Thymus (tissue), 11 donors: ENCODE data around the gene YJEFN3. TPM values are rescaled to one million over a fixed set of nuclear protein-coding genes. Genes with fewer than 3 reads are reported as not detected.

Source experiments
- DNase-seq, 9 donors: peaks; one replicate each; pipeline ENCODE4 v3.0.0-alpha.2; 2013; ENCODE audit warnings: low spot score in 9 of 9, low read depth in 6 of 9, missing footprints in 1 of 9
- H3K27ac ChIP-seq, 2 donors: one replicate each; pipeline ENCODE4 v1.5.1; 2013; ENCODE audit warnings: control low read depth in 1 of 2, low read depth in 1 of 2, low read length in 1 of 2, mild to moderate bottlenecking in 1 of 2, moderate library complexity in 1 of 2
- H3K27me3 ChIP-seq, 2 donors: one replicate each; pipeline ENCODE4 v1.5.1; 2013; ENCODE audit warnings: low read length in 1 of 2; ENCODE audit not compliant: control insufficient read depth in 2 of 2, insufficient read depth in 1 of 2
- H3K36me3 ChIP-seq, 2 donors: one replicate each; pipeline ENCODE4 v1.5.1; 2013; ENCODE audit warnings: low read length in 1 of 2, mild to moderate bottlenecking in 1 of 2, moderate library complexity in 1 of 2; ENCODE audit not compliant: control insufficient read depth in 2 of 2, insufficient read depth in 2 of 2
- H3K4me1 ChIP-seq, 2 donors: one replicate each; pipeline ENCODE4 v1.5.1; 2013; ENCODE audit warnings: low read length in 2 of 2; ENCODE audit not compliant: control insufficient read depth in 2 of 2, insufficient read depth in 2 of 2
- H3K4me3 ChIP-seq, 2 donors: one replicate each; pipeline ENCODE4 v1.5.1; 2013; ENCODE audit warnings: low read length in 2 of 2, control low read depth in 1 of 2, mild to moderate bottlenecking in 1 of 2
- H3K9me3 ChIP-seq, 2 donors: one replicate each; pipeline ENCODE4 v1.5.1; 2013; ENCODE audit warnings: low read length in 1 of 2, mild to moderate bottlenecking in 1 of 2; ENCODE audit not compliant: control insufficient read depth in 2 of 2, insufficient read depth in 1 of 2
- WGBS: extraction: QIAGEN DNeasy Blood & Tissue Kit; methylation state at CpG from one replicate; pipeline ENCODE4 v1.1.7; 2013; 5-methylcytosine and 5-hydroxymethylcytosine counted together
- polyA plus RNA-seq: library from polyadenylated mRNA; stranded (reverse); fragments of 200-250 nt; gene quantifications from one replicate; pipeline ENCODE4 v1.2.3, GENCODE V29; 2013
- total RNA-seq: library from RNA; stranded (reverse); fragments of 120-200 nt; gene quantifications from one replicate; pipeline ENCODE4 v1.2.4, GENCODE V29; 2013
- donor health status: healthy.

Gene YJEFN3
- total and polyA plus RNA-seq, 2 donors = 1.0 to 37.1 TPM

GRCh38 chr19:19527371-19527656 lies 1.4 kb upstream of the YJEFN3 start:
- H3K4me3 ChIP-seq = no peak overlapping the region
- peaks cover 0 to 3% of the 10 kb centered on the region in 2 donors for H3K9me3 ChIP-seq
- H3K36me3 ChIP-seq = peaks cover 30 to 59% of the 10 kb centered on the region in 2 donors
- no peaks in the 10 kb centered on the region for H3K27me3 ChIP-seq
- H3K4me1 ChIP-seq = peaks cover under 1 to 36% of the 10 kb centered on the region in 2 donors
- H3K27ac ChIP-seq = no peak overlapping the region
- 98% methylated on average over 9 of the region's 9 CpGs for WGBS
- DNase-seq = no peak

- H3K27ac ChIP-seq = no peak overlapping the region
- H3K4me1 ChIP-seq = peaks cover 4 to 43% of the 10 kb centered on the region in 2 donors
- 98% methylated on average over 27 of the region's 27 CpGs for WGBS
- no peak overlapping the region for H3K4me3 ChIP-seq
- peaks cover 0 to 3% of the 10 kb centered on the region in 2 donors for H3K9me3 ChIP-seq
- DNase-seq = no peak
- H3K36me3 ChIP-seq = peaks cover 30 to 57% of the 10 kb centered on the region in 2 donors
- no peaks in the 10 kb centered on the region for H3K27me3 ChIP-seq
Measured at GRCh38 chr19:19527674-19528625, 761 bp upstream of the YJEFN3 start.

DNA sequence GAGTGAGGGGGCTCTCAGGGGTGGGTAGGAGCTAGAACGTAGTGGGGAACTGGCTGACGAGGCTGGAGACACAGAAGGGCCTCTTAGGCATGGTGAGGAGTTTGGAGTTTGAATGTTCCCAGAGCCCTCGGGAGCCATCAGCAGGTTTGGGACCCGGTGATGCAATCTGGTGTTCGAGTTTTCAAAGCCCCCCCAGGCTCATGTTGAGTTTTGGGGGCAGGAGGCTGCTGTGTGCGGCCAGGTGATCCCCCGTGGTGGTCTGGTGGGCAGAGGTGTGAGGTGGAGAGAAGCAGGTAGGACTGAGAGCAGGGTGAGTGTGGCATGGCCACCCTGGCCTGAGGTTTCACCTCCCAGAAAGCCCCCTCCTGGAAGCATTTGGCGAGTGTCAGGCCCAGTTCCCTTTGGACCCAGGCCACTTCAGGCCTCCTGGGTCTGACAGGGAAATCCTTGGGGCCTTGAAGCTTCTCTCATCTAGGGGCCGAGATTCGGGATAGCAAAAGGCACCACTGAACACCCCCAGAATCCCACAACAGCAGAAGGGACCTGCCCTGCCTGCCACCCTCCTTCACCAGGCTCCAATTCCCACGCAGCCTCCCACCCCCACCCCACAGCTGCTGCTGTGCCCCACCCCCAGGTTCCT lies 1.2 kb downstream of the YJEFN3 start:
- no peak overlapping the region for H3K4me3 ChIP-seq
- H3K27me3 ChIP-seq = no peaks in the 10 kb centered on the region
- H3K4me1 ChIP-seq = peaks cover 4 to 36% of the 10 kb centered on the region in 2 donors
- H3K27ac ChIP-seq = no peak overlapping the region
- DNase-seq = no peak
- H3K36me3 ChIP-seq = peaks cover 26 to 45% of the 10 kb centered on the region in 2 donors
- peaks cover 0 to 3% of the 10 kb centered on the region in 2 donors for H3K9me3 ChIP-seq
- WGBS = 95% methylated on average over 11 of the region's 11 CpGs

DNA sequence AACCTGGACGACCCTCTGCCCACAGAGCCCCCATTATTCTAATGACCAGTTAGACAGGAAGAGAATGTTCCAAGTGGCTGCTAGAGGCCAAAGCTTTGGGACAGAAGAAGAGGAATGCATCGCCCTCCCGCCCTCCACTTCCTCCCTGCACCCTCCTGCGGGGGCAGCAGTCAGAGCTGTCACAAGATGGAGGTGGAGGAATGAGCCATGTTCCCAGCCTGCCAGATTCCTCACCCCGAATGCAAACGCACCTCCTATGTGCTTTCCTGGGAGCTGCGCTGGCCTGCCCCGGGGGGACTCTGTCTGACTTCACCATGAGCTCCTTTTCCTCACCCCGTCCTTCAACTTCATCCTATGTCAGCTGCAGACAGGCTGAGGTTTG lies 1.7 kb downstream of the YJEFN3 start:
- H3K36me3 ChIP-seq = peaks cover 21 to 41% of the 10 kb centered on the region in 2 donors
- H3K27me3 ChIP-seq = no peaks in the 10 kb centered on the region
- 83% methylated on average over 9 of the region's 9 CpGs for WGBS
- H3K4me3 ChIP-seq = no peak overlapping the region
- H3K4me1 ChIP-seq = peaks cover 4 to 31% of the 10 kb centered on the region in 2 donors
- no peak overlapping the region for H3K27ac ChIP-seq
- no peak for DNase-seq
- peaks cover 0 to 3% of the 10 kb centered on the region in 2 donors for H3K9me3 ChIP-seq

DNA sequence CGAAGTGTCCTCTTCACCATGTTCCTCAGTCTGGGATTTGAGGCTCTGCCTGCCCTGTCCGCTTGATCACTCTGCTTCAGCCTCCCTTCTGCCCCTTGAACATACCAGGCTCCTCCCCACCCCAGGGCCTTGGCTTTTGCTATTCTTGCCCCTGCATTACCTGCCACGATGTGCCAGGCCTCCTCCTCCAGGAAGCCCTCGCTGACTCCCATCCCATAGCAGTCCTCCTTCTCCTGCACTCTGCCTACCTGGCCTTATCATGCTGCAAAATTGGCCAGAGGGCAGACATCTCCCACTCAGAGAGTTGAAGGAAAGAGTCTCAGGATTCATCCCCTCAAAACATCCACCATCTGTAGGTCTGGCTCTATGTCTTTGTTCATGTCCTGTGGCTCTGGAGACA lies 2.2 kb downstream of the YJEFN3 start:
- WGBS = 96% methylated on average over 4 of the region's 4 CpGs
- H3K4me1 ChIP-seq = peaks cover 4 to 31% of the 10 kb centered on the region in 2 donors
- no peak overlapping the region for H3K27ac ChIP-seq
- DNase-seq = no peak
- peaks cover 0 to 2% of the 10 kb centered on the region in 2 donors for H3K27me3 ChIP-seq
- peaks cover 17 to 37% of the 10 kb centered on the region in 2 donors for H3K36me3 ChIP-seq
- H3K9me3 ChIP-seq = peaks cover 0 to 3% of the 10 kb centered on the region in 2 donors
- H3K4me3 ChIP-seq = no peak overlapping the region

DNA sequence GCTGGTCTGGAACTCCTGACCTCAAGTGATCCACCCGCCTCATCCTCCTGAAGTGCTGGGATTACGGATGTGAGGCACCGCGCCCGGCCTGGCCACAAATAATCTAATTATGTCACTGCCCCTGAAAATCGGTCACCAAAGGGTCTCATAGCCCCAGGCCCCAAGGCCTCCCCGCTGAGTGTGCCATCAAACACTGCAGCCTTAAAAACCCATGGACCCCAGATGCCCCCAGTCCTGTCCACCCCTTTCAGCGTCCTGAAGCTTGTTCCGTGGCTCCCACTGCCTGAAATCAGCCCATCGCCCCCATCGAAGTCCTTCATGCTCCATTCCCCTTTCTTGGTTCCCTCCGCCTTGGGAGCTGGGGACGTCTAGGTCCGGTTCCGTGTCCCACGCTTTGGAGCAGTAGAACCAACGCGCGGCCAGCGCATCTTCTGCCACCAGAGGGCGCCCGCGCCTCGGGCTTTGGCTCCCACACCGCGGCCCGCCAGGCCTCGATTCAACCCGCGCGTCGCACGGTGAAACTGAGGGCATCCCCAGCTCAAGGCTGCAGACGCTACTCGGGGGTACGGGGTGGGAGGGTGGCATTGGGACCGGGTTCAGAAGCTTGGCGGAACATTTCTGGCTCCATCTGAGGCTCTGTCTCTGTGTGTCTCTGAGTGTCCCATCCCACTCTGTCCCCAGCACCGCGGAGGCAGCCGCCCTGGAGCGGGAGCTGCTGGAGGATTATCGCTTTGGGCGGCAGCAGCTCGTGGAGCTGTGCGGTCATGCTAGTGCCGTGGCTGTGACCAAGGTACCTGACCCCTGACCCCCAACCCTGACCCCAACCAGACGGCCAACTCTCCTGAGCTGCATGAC lies 3.5 kb downstream of the YJEFN3 start:
- Histone ChIP-seq H3K4me3 (no peak overlapping the region), H3K27me3 (peaks cover 2 to 12% of the 10 kb centered on the region in 2 donors), H3K36me3 (peaks cover 16 to 24% of the 10 kb centered on the region in 2 donors), H3K27ac (no peak overlapping the region), H3K9me3 (peaks cover 0 to under 1% of the 10 kb centered on the region in 2 donors), H3K4me1 (peaks cover 4 to 21% of the 10 kb centered on the region in 2 donors)
- WGBS = 37% methylated on average over 48 of the region's 48 CpGs
- peak in 8 of 9 donors; percentile 61 to 88 (median 76) for DNase-seq

- DNase-seq = no peak
- Histone ChIP-seq H3K4me1 (peaks cover 4 to 24% of the 10 kb centered on the region in 2 donors), H3K4me3 (no peak overlapping the region), H3K27ac (peak overlapping the region in 1 of 2 donors; percentile 32), H3K27me3 (peaks cover 8 to 20% of the 10 kb centered on the region in 2 donors), H3K9me3 (peaks cover 0 to 9% of the 10 kb centered on the region in 2 donors), H3K36me3 (peaks cover 8 to 15% of the 10 kb centered on the region in 2 donors)
- 82% methylated on average over 14 of the region's 14 CpGs for WGBS
Measured at GRCh38 chr19:19532806-19533701, 4.3 kb downstream of the YJEFN3 start.

- WGBS = 94% methylated on average over 6 of the region's 6 CpGs
Measured at GRCh38 chr19:19533841-19534240, 5.1 kb downstream of the YJEFN3 start.

More at GRCh38 chr19:19533841-19534240, 5.1 kb downstream of the YJEFN3 start:
- H3K4me3 ChIP-seq = no peak overlapping the region
- no peak overlapping the region for H3K27ac ChIP-seq
- peaks cover 2 to 8% of the 10 kb centered on the region in 2 donors for H3K36me3 ChIP-seq
- peaks cover 16 to 28% of the 10 kb centered on the region in 2 donors for H3K27me3 ChIP-seq
- H3K9me3 ChIP-seq = peaks cover 0 to 9% of the 10 kb centered on the region in 2 donors
- DNase-seq = no peak
- peaks cover 9 to 31% of the 10 kb centered on the region in 2 donors for H3K4me1 ChIP-seq
